CD1c-positive myeloid dendritic cell (primary cell): Measurements from ENCODE around the gene ZNF280A.
"Not testable (repeated sequence)": the region's sequence is repeated elsewhere in the genome, so short reads cannot be mapped to it uniquely, and the experiment has no call there.

Experiments used
- DNase-seq: peaks from one replicate; pipeline ENCODE4 v3.0.0-alpha.2; 2016; ENCODE audit errors: extremely low spot score

Gene ZNF280A

DNA sequence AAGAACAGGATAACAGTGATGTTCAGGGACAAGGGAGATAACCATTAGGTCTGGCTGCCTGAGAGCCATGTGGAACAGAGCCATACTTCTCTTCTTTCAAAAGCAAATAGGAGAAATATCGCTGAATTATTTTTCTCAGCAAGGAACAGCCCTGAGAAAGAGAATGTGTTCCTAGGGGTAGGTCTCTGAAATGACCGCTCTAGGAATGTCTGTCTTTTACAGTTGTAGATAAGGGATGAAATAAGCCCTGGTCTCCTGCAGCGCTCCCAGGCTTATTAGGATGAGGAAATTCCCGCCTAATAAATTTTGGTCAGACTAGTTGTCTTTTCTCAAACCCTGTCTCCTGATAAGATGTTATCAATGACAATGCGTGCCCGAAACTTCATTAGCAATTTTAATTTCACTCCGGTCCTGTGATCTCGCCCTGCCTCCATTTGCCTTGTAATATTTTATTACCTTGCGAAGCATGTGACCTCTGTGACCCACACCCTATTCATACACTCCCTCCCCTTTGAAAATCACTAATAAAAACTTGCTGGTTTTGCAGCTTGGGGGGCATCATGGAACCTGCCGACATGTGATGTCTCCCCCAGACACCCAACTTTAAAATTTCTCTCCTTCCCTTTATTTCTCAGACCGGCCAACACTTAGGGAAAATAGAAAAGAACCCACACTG is 51.1 kb downstream of the ZNF280A start:
- not testable (repeated sequence) for DNase-seq

DNA sequence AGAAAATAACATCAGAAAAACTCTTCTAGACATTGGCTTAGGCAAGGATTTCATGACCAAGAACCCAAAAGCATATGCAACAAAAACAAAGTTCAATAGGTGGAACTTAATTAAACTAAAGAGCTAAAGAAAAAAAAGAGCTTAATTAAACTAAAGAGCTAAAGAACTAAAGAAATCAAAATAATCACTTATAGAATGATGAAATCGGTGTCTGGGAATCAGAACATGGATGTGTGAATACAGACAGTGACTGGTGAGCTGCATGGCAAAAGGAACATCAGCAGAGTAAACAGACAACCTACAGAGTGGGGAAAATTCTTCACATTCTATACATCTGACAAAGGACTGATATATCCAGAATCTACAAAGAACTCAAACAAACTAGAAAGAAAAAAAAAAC is 53.0 kb downstream of the ZNF280A start:
- no peak for DNase-seq

DNA sequence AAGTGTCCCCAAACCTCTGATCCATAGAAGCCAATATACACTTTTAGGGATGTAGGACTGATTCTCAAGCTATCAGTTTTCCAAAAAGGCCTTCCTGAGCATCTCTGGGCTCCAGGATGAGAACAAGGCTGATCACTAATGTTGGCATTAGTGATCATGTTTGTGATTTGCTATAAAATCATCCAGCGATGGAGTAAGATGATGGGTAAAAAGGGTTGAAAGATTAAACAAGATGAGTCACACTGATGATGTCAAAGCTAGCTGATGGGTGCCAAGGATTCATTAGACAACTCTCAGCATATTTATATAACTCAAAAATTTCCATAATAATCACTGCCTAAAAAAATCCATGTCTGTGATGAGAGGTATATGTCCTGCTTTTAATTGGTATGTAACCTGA is 54.3 kb downstream of the ZNF280A start:
- no peak for DNase-seq

DNA sequence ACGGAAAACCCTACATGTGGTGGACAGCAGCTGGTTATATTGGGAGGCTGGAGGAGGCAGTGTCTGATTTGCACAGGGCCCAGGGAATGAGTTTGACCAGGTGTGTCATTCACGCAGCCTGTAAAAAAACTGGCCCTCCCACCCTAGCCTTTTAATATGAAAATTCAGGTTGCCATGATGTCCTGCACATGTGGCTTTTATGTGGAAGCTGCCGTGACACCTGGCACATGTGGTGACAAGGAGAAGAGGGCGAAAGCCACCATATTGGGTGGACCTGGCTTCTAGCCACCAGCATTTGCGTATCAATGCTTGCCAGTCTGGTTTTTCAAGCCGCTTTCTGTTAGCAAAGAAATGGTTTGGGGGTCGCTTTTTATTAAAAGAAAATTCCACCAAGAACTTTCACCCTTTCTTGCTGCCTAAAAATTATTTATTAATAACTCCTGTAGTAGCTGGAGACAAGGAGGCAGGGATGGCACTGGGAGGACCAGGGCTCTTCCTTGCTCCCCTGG is 54.9 kb downstream of the ZNF280A start:
- no peak for DNase-seq

DNA sequence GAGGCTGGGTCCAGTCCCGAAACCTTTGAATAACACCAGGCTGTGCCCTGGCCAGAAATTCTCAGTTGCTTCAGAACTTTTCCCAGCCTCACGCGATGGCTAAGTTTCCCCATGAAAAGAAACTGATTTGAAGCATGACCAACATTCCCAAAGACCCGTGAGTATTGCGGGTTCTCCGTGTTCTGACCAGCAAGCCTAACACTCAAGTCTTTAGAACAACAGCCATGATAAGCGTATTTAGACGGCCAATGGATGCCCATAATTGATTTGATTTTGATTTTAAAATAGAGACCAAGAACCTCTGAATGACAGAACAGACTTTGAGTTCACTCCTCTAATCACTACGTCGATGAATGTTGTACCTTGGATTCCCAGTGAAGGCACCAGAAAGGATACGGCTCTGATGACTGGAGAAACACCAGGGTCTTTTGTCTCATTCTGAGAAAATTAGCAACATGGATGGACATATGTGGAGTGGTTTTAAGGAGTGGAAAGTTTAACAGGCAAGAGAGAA is 55.5 kb downstream of the ZNF280A start:
- DNase-seq = no peak

DNA sequence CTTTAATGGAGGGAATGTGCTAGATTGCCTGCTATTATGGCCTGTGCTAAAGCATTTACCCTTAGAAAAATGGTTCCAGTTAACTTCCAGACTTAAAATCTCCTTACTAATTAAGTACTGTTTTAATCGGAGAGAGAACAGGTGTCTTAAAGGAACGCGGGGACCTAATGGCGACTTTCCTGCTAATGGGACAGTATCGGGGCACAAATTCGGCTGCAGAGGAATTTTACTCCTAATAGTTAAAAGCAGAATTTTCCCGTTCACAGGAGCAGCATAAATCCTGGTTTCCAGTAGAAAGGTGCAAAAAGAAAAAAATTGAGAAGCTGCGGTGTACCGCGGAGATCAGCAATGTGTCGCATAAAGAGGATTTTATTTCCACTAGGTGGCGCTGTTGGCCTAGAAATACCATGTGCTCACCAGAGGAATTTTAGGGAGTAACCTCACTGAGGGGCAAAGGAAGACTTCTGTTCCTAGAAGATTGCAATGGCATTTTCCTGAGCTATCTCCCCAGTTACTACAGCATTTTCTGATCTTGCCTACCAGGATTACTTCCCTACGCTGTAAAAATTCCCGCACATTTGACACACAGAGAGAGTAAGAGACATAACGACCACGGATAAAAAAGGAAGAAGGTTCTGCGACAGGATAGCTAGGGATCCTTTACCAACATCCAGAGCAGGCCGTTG is 56.1 kb downstream of the ZNF280A start:
- peak; percentile 83 for DNase-seq
